ENCODE data around the gene KLRC4.
"Not testable (repeated sequence)": the region's sequence is repeated elsewhere in the genome, so short reads cannot be mapped to it uniquely, and the experiment has no call there.

DNA sequence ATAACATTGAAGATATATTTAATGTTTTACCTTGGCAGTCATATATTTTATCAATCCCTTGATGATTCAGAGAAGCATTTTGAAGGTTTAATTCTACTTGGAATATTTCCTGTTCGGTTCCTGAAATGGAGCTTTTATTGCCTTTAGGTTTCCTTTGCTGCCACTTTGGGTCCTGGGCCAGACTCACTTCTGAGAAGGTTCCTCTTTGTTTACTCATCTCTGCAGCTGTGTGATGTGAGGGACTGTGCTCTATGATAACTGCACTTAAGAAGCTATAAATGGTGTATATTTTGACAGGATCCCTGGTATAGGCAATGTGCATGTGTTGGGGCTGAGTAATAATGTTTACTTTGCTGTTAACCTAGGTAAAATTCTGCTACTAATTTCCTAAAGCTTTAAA is 10.8 kb upstream of the KLRC4 start, which contains the start of gene KLRC3:
- TF ChIP-seq SMC3 (IDR thresholded peaks at IDR 0.05; ENCODE audit: low read depth, low read length); RCOR1 (IDR thresholded peaks at IDR 0.05; ENCODE audit: low read length); RXRA (IDR thresholded peaks at IDR 0.05; ENCODE audit: borderline replicate concordance, low read depth); POLR2AphosphoS5 (IDR thresholded peaks at IDR 0.05; ENCODE audit: low read depth, low read length); FOXM1 (IDR thresholded peaks at IDR 0.05; ENCODE audit: low read depth): not testable (repeated sequence)
- TF ChIP-seq, protein P1, sequence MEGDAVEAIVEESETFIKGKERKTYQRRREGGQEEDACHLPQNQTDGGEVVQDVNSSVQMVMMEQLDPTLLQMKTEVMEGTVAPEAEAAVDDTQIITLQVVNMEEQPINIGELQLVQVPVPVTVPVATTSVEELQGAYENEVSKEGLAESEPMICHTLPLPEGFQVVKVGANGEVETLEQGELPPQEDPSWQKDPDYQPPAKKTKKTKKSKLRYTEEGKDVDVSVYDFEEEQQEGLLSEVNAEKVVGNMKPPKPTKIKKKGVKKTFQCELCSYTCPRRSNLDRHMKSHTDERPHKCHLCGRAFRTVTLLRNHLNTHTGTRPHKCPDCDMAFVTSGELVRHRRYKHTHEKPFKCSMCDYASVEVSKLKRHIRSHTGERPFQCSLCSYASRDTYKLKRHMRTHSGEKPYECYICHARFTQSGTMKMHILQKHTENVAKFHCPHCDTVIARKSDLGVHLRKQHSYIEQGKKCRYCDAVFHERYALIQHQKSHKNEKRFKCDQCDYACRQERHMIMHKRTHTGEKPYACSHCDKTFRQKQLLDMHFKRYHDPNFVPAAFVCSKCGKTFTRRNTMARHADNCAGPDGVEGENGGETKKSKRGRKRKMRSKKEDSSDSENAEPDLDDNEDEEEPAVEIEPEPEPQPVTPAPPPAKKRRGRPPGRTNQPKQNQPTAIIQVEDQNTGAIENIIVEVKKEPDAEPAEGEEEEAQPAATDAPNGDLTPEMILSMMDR (IDR thresholded peaks at IDR 0.05) = not testable (repeated sequence)
- TF ChIP-seq, protein P2, sequence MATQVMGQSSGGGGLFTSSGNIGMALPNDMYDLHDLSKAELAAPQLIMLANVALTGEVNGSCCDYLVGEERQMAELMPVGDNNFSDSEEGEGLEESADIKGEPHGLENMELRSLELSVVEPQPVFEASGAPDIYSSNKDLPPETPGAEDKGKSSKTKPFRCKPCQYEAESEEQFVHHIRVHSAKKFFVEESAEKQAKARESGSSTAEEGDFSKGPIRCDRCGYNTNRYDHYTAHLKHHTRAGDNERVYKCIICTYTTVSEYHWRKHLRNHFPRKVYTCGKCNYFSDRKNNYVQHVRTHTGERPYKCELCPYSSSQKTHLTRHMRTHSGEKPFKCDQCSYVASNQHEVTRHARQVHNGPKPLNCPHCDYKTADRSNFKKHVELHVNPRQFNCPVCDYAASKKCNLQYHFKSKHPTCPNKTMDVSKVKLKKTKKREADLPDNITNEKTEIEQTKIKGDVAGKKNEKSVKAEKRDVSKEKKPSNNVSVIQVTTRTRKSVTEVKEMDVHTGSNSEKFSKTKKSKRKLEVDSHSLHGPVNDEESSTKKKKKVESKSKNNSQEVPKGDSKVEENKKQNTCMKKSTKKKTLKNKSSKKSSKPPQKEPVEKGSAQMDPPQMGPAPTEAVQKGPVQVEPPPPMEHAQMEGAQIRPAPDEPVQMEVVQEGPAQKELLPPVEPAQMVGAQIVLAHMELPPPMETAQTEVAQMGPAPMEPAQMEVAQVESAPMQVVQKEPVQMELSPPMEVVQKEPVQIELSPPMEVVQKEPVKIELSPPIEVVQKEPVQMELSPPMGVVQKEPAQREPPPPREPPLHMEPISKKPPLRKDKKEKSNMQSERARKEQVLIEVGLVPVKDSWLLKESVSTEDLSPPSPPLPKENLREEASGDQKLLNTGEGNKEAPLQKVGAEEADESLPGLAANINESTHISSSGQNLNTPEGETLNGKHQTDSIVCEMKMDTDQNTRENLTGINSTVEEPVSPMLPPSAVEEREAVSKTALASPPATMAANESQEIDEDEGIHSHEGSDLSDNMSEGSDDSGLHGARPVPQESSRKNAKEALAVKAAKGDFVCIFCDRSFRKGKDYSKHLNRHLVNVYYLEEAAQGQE (IDR thresholded peaks at IDR 0.05; ENCODE audit: low read depth, low read length) = not testable (repeated sequence)
